Uterus (tissue), 2 donors: ENCODE measurements around the gene PCNX1.

Experiments used
- CTCF ChIP-seq, 4 experiments: fragments of 200-600 bp in 2 of 4; fragments of 450-650 bp in 2 of 4; sonication (generic) in 2 of 4; IDR thresholded peaks; one replicate each; pipeline ENCODE4 v1.5.1; 2016 to 2019; ENCODE audit warnings: antibody characterized with exemption in 4 of 4, mild to moderate bottlenecking in 2 of 4, moderate library complexity in 1 of 4
- POLR2A ChIP-seq, 2 donors: fragments of 450-650 bp; IDR thresholded peaks; one replicate each; pipeline ENCODE4 v1.6.1; 2016; ENCODE audit warnings: antibody characterized with exemption in 2 of 2, mild to moderate bottlenecking in 1 of 2, moderate library complexity in 1 of 2

DNA sequence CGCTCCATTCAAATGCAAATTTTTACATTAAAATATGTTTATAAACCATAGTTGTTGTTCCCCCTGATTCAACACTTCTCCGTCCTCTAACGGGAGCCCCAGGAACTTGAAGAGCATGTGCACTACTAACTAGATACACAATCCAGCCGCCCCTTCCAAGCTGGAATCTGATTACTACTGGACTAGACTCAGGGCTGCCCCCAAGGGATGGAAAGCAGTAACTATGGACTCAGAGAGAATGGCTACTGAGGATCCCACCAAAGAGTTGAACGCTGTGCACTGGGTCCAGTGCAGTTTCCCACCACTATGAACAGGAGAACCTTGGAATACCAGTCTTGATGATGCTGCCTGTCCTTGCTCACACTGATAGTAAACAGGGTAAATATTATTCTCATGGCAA, 48.6 kb upstream of the PCNX1 start:
- no peak for TF ChIP-seq POLR2A (IDR thresholded peaks at IDR 0.05)
- no peak for TF ChIP-seq CTCF (IDR thresholded peaks at IDR 0.05)
